ACHN (cell line): ENCODE data around the gene RBM15B.

Experiments used
- DNase-seq: peaks from one replicate; pipeline ENCODE4 v3.0.0-alpha.2; 2015
- in situ Hi-C: cut with HindIII; loops from 2 replicates; pipeline ENCODE4 v1.10.0; 2017; ENCODE audit warnings: low sequenced_read_pairs, low pct_ligation_motif_present, low pct_unique_long_range_greater_than_20kb

Gene RBM15B

GRCh38 chr3:51388286-51389029 lies 2.6 kb upstream of the RBM15B start:
- DNase-seq: peak; percentile 27
- in situ Hi-C loops: no loop called here

- in situ Hi-C loops: no loop called here
- DNase-seq: peak; percentile 60
Measured at GRCh38 chr3:51389423-51390183, 1.5 kb upstream of the RBM15B start.

- no peak for DNase-seq
- in situ Hi-C loops: no loop called here
Measured at GRCh38 chr3:51390246-51391074, 625 bp upstream of the RBM15B start.

GRCh38 chr3:51391566-51392354 lies 675 bp downstream of the RBM15B start:
- peak; percentile 22 for DNase-seq
- in situ Hi-C loops: no loop called here

- in situ Hi-C loops: no loop called here
- DNase-seq: no peak
Measured at GRCh38 chr3:51392355-51393133, 1.5 kb downstream of the RBM15B start.

- no peak for DNase-seq
- in situ Hi-C loops: no loop called here
Measured at GRCh38 chr3:51393134-51393495, 2.0 kb downstream of the RBM15B start.

GRCh38 chr3:51393564-51393963 lies 2.5 kb downstream of the RBM15B start:
- in situ Hi-C loops: no loop called here
- DNase-seq: no peak

- in situ Hi-C loops: no loop called here
Measured at GRCh38 chr3:51394541-51394940, 3.5 kb downstream of the RBM15B start.

GRCh38 chr3:51395493-51396213 lies 4.6 kb downstream of the RBM15B start:
- DNase-seq: no peak
- in situ Hi-C loops: no loop called here

More at GRCh38 chr3:51394541-51394940, 3.5 kb downstream of the RBM15B start:
- no peak for DNase-seq

- DNase-seq: no peak
- in situ Hi-C loops: no loop called here
Measured at GRCh38 chr3:51396401-51396800, 5.3 kb downstream of the RBM15B start.

- in situ Hi-C loops: no loop called here
- DNase-seq: no peak
Measured at GRCh38 chr3:51397392-51397791, 6.3 kb downstream of the RBM15B start.

GRCh38 chr3:51398595-51399310 lies 7.7 kb downstream of the RBM15B start:
- in situ Hi-C loops: no loop called here
- DNase-seq: no peak

GRCh38 chr3:51400166-51400565 lies 9.1 kb downstream of the RBM15B start:
- in situ Hi-C loops: no loop called here
- DNase-seq: no peak

- in situ Hi-C loops: no loop called here
- DNase-seq: no peak
Measured at GRCh38 chr3:51401735-51402134, 10.7 kb downstream of the RBM15B start.

GRCh38 chr3:51403675-51404074 lies 12.6 kb downstream of the RBM15B start:
- in situ Hi-C loops: no loop called here
- no peak for DNase-seq

- in situ Hi-C loops: no loop called here
- no peak for DNase-seq
Measured at GRCh38 chr3:51408021-51408420, 16.9 kb downstream of the RBM15B start.

- in situ Hi-C loops: no loop called here
- DNase-seq: no peak
Measured at GRCh38 chr3:51408813-51409212, 17.7 kb downstream of the RBM15B start.
